Measurements from ENCODE around the gene PDE11A.
"Not testable (repeated sequence)": the region's sequence is repeated elsewhere in the genome, so short reads cannot be mapped to it uniquely, and the experiment has no call there.

The PDE11A gene

GRCh38 chr2:177812713-177813396 lies 259.7 kb downstream of the PDE11A start:
- DNase-seq (ENCODE audit: low spot score): no peak

GRCh38 chr2:177810906-177811305 lies 261.7 kb downstream of the PDE11A start:
- no peak for DNase-seq (ENCODE audit: low spot score)

- DNase-seq (ENCODE audit: low spot score): no peak
These were observed 263.4 kb downstream of the PDE11A start for GRCh38 chr2:177808984-177809809.

GRCh38 chr2:177806025-177806424 lies 266.6 kb downstream of the PDE11A start:
- no peak for DNase-seq (ENCODE audit: low spot score)

GRCh38 chr2:177799531-177799930 lies 273.0 kb downstream of the PDE11A start:
- peak; percentile 13 for DNase-seq (ENCODE audit: low spot score)

GRCh38 chr2:177797808-177798207 lies 274.8 kb downstream of the PDE11A start:
- no peak for DNase-seq (ENCODE audit: low spot score)

GRCh38 chr2:177796654-177797415 lies 275.7 kb downstream of the PDE11A start:
- DNase-seq (ENCODE audit: low spot score): no peak

- DNase-seq (ENCODE audit: low spot score): no peak
These were observed 276.6 kb downstream of the PDE11A start for GRCh38 chr2:177796011-177796410.

GRCh38 chr2:177785143-177785542 lies 287.4 kb downstream of the PDE11A start:
- not testable (repeated sequence) for DNase-seq (ENCODE audit: low spot score)

- DNase-seq (ENCODE audit: low spot score): no peak
These were observed 287.9 kb downstream of the PDE11A start for GRCh38 chr2:177784745-177785067.

- no peak for DNase-seq (ENCODE audit: low spot score)
These were observed 288.5 kb downstream of the PDE11A start for GRCh38 chr2:177783835-177784744.

GRCh38 chr2:177783091-177783490 lies 289.5 kb downstream of the PDE11A start:
- no peak for DNase-seq (ENCODE audit: low spot score)

- DNase-seq (ENCODE audit: low spot score): no peak
These were observed 290.0 kb downstream of the PDE11A start for GRCh38 chr2:177782613-177783012.

GRCh38 chr2:177778472-177778871 lies 294.1 kb downstream of the PDE11A start:
- DNase-seq (ENCODE audit: low spot score): no peak

- no peak for DNase-seq (ENCODE audit: low spot score)
These were observed 300.0 kb downstream of the PDE11A start for GRCh38 chr2:177772529-177772928.

- DNase-seq (ENCODE audit: low spot score): no peak
These were observed 301.4 kb downstream of the PDE11A start for GRCh38 chr2:177771191-177771590.

- DNase-seq (ENCODE audit: low spot score): peak; percentile 22
These were observed 304.8 kb downstream of the PDE11A start for GRCh38 chr2:177767768-177768167.

GRCh38 chr2:177765698-177766097 lies 306.9 kb downstream of the PDE11A start:
- DNase-seq (ENCODE audit: low spot score): no peak

- DNase-seq (ENCODE audit: low spot score): peak; percentile 76
These were observed 308.9 kb downstream of the PDE11A start for GRCh38 chr2:177763531-177764265.

- DNase-seq (ENCODE audit: low spot score): no peak
These were observed 313.1 kb downstream of the PDE11A start for GRCh38 chr2:177759443-177759842.

All from Ammon's horn (tissue), 1 donor.